Dermis microvascular lymphatic vessel endothelial cell (primary cell): ENCODE measurements around the gene PACS1. TPM values are rescaled to one million over a fixed set of nuclear protein-coding genes. Genes with fewer than 3 reads are reported as not detected.
"Not testable (repeated sequence)": the region's sequence is repeated elsewhere in the genome, so short reads cannot be mapped to it uniquely, and the experiment has no call there.

ENCODE experiments used
- DNase-seq, 2 donors: peaks; one replicate each; pipeline versions ENCODE4 v3.0.0 to v3.0.0-alpha.2; 2010; ENCODE audit warnings: low read depth in 2 of 2
- total RNA-seq: library from RNA; depleted of rRNA; stranded (reverse); fragments of >200 nt; gene quantifications from 2 replicates; pipeline ENCODE4 v1.2.1, GENCODE V29; 2014

PACS1 gene
- total RNA-seq, 1 donor from 2014 or later: 16.4 TPM

- DNase-seq: no peak
Observed at GRCh38 chr11:66075273-66075672, 5.2 kb downstream of the PACS1 start.

- no peak for DNase-seq
Observed at GRCh38 chr11:66076561-66076960, 6.5 kb downstream of the PACS1 start.

DNA sequence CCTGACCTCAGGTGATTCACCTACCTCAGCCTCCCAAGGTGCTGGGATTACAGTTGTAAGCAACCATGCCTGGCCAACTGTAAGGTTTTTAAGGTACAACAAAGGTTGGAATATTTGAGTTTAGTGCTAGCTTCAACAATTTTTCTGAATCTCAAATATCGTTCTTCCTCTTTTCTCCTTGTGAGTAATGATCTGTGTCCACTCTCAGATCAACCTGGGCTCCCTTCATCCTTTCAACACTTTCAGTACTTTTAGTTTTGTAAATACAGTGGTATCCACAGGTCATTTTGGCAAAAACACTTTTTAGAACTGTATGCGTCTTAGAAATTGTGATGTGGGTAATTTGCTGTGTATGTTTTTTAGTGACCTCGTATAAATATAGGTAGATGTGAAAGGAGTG, 7.9 kb downstream of the PACS1 start:
- DNase-seq: no peak

DNA sequence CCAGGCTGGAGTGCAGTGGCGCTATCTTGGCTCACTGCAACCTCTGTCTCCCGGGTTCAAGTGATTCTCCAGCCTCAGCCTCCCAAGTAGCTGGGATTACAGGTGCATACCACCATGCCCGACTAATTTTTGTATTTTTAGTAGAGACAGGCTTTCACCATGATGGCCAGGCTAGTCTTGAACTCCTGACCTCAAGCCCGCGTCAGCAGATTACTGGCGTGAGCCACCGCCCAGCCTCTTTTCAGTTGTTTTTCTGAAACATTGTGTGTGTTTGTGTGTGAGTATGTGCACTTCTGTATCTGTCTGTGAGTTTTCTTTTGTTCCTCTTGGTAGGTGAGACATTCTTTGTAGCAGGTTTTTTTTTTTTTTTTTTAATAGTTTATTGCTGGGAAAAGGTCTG, 8.9 kb downstream of the PACS1 start:
- DNase-seq: not testable (repeated sequence)

DNA sequence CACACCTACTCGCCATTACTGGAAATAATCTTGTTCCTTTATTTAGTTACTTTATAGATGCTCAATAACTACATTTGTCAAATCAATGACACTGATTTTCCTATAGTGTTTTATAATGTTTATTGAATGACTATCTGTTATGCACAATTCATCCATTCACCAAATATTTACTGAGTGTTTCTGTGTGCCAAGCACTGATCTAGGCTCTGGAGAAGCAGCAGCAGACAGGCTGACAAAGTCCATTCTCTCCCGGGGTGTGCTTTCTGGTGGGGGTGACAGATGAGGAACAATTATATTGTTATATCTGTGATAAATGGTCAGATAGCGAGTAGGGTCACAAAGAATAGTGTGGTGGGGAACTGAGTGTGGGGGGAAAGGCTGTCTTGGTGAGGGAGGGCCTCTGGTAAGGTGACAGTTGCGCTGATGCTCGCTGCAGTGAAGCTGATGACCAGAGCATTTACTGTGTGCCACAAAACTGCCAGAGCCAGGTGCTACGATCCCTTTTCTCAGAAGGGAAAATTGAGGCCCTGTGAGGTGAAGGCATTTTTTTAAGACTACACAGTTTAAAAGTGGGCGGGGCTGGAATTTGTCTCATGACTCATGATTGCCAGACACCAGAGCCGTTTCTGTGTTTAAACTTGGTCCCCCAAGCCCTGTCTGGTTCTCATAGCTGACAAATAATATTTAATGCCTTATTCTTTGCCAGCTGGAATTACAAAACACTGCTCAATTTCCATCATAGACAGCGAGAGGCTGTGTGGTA, 10.2 kb downstream of the PACS1 start:
- peak in 1 of 2 donors; percentile 42 for DNase-seq

DNA sequence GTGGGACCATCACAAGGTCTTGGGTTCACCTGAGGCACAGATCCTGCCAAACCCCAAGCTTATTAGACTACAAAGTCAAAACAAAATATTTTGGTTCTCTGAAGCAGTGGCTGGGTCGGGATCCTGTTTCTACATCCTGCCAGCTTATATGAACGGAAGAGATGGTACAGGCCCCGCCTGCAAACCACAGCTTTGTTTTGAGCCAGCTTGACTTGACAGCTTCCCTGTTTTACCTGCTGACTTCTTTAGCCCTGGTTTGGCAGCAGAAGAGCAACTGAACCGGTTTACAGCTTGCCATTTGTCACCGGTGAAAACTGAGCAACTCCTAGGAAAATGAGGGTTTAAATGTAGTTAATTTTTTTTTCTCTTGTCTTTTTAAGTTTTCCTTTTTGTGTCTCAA, 11.4 kb downstream of the PACS1 start:
- peak in 1 of 2 donors; percentile 65 for DNase-seq

GRCh38 chr11:66082946-66083698, 13.1 kb downstream of the PACS1 start:
- DNase-seq: peak in 1 of 2 donors; percentile 74

- DNase-seq: no peak
Observed at GRCh38 chr11:66083767-66084166, 13.7 kb downstream of the PACS1 start.

DNA sequence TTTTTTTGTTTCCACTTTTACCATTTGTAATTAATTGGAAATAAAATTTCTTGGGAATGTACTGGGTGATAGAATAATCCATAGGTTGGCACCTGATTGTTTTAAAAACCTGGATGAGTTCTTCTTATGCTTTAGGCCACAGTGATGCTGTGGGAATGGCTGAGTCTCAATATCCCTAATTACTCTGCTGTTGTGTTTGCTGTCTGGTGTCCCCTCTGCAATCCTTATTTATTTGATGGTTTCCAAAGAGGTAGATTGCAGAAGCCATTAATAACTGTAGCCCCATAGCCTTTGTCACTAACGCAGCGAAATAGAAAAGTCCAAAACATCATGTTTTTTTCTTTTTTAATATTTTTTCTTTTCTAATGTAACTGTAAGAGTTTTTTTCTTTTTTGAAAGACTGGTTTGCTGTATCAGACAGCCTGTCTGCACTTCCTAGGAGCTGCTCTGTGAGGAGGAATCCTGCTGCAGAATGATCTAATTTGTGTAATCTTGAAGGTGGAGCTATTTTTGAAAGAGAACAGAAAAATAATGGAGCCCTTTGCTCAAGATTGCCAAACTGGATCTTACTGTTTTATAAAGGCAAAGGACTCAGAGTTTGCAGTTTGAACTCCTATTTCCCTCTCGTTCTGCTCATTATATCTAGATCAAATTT, 14.9 kb downstream of the PACS1 start:
- no peak for DNase-seq

- no peak for DNase-seq
Observed at GRCh38 chr11:66087148-66087908, 17.3 kb downstream of the PACS1 start.

DNA sequence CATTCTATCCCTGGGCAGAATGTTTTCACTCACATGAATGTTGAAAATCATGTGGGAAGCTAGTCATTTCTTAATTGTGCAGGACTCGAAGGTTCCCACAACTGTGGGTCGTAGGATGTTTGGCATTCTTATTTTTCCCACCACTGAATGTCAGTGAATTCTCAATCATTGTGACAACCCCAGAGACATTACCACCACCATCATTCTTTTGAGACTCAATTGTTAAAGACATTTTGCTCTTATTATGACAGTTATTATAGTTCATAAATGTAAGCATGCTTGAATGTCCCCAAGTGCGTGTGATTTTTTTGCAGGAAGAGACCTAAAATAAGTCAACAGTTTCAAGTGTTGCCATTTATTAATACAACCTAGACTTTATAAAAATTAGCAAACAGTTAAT, 19.0 kb downstream of the PACS1 start:
- DNase-seq: no peak

DNA sequence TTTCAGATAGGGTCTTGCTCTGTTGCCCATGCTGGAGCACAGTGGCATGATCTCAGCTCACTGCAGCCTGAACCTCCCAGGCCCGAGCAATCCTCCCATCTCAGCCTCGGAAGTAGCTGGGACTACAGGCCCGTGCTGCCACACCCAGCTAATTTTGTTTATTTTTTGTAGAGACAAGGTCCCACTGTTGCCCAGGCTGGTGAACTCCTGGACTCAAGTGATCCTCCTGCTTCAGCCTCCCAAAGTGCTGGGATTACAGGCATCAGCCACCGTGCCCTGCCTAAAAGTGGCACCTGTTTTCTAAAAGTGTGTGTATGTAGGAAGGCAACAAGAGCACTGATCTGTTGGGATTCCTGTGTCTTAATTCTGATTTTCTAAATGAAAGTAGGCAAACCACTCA, 20.2 kb downstream of the PACS1 start:
- DNase-seq: no peak

DNA sequence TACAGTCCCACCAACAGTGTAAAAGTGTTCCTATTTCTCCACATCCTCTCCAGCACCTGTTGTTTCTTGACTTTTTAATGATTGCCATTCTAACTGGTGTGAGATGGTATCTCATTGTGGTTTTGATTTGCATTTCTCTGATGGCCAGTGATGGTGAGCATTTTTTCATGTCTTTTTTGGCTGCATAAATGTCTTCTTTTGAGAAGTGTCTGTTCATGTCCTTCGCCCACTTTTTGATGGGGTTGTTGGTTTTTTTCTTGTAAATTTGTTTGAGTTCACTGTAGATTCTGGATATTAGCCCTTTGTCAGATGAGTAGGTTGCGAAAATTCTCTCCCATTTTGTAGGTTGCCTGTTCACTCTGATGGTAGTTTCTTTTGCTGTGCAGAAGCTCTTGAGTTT, 22.1 kb downstream of the PACS1 start:
- DNase-seq: not testable (repeated sequence)

DNA sequence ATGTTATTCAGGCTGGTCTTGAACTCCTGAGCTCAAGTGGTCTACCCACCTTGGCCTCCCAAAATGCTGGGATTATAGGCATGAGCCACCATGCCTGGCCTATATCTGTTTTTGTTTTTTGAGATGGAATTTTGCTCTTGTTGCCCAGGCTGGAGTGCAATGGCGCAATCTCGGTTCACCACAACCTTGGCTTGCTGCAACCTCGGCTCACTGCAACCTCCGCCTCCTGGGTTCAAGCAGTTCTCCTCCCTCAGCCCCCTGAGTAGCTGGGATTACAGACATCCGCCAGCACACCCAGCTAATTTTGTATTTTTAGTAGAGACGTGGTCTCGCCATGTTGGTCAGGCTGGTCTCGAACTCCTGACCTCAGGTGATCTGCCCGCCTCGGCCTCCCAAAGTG, 29.7 kb downstream of the PACS1 start:
- not testable (repeated sequence) for DNase-seq

DNA sequence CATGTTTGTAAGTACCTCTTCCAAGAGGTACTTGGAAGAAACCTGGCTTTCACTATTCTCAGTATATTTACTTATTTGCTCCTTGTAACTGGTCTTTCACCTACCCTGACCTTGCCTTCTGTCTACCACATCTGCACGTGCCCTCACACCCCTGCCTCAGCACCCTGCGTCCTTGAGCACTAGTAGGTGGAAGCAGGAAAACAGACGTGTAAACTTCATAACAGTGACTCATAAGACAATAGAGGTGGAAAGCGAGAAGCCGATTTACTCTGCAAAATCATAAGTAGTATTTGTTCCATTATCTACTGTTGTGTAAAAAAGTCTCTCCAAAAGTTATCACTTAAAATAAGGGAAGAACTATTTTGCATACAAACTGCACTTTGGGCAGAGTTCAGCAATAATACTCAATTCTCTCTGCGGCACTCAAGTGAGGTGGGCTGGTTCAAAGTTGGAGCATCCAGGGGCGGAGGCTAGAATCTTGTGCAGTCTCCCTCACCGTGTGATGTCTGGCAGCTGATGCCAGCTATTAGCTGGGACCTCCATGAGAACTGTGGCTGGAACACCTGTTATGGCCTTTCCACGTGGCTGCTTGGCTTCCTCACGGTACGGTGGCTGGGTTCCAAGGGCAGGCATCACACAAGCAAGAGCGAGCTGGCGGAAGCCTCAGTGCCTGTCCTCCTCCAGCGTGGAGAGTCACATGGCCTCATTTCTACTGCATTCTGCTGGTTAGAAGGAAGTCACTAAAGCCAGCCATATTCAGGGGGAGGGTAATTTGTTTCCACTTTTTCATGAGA, 30.4 kb downstream of the PACS1 start:
- DNase-seq: peak; percentile 59 to 70

- no peak for DNase-seq
Observed at GRCh38 chr11:66101066-66101464, 31.0 kb downstream of the PACS1 start.

GRCh38 chr11:66104057-66104638, 34.1 kb downstream of the PACS1 start:
- DNase-seq: peak in 1 of 2 donors; percentile 57

GRCh38 chr11:66106786-66107599, 36.9 kb downstream of the PACS1 start:
- DNase-seq: peak in 1 of 2 donors; percentile 32
